HepG2 (cell line): ENCODE results near the gene MTOR. TPM values are rescaled to one million over a fixed set of nuclear protein-coding genes. Genes with fewer than 3 reads are reported as not detected.

Experiments used
- ARID3A ChIP-seq: IDR thresholded peaks from 2 replicates; pipeline ENCODE4 v1.6.1; 2012; ENCODE audit warnings: low read depth, low read length, improper control_type of control experiment
- CTCF ChIP-seq: sonication (generic); formaldehyde crosslinking; IDR thresholded peaks from 2 replicates; pipeline ENCODE4 v1.5.0; 2020; ENCODE audit warnings: mild to moderate bottlenecking, missing genetic modification reagents, moderate library complexity
- HNRNPK ChIP-seq: fragments of 200-400 bp; formaldehyde crosslinking; IDR thresholded peaks from 2 replicates; pipeline ENCODE4 v1.6.1; 2018; ENCODE audit warnings: low read length, low read depth, moderate library complexity, mild to moderate bottlenecking; ENCODE audit not compliant: poor library complexity, severe bottlenecking
- KDM1A ChIP-seq: IDR thresholded peaks from 2 replicates; pipeline ENCODE4 v1.6.1; 2016; ENCODE audit warnings: missing compliant biosample characterization
- PLRG1 ChIP-seq: fragments of 450-650 bp; conservative IDR thresholded peaks from 2 replicates; pipeline ENCODE4 v1.6.1; 2016
- RFX3 ChIP-seq: IDR thresholded peaks from 2 replicates; pipeline ENCODE4 v1.6.1; 2016; ENCODE audit warnings: missing biosample characterization, missing genetic modification reagents
- SALL1 ChIP-seq: sonication (generic); formaldehyde crosslinking; IDR thresholded peaks from 2 replicates; pipeline ENCODE4 v1.8.0; 2022; ENCODE audit warnings: mild to moderate bottlenecking, missing genetic modification reagents
- THAP11 ChIP-seq: IDR thresholded peaks from 2 replicates; pipeline ENCODE4 v1.6.1; 2016; ENCODE audit warnings: missing biosample characterization, missing genetic modification reagents
- UBTF ChIP-seq: sonication (generic); formaldehyde crosslinking; IDR thresholded peaks from 2 replicates; pipeline ENCODE4 v1.4.0; 2020; ENCODE audit warnings: mild to moderate bottlenecking, missing genetic modification reagents
- ZFYVE20 ChIP-seq: sonication (generic); formaldehyde crosslinking; IDR thresholded peaks from 2 replicates; pipeline ENCODE4 v1.8.0; 2023; ENCODE audit warnings: low read depth, mild to moderate bottlenecking, moderate library complexity, missing genetic modification reagents, borderline replicate concordance
- ZNF124 ChIP-seq: sonication (generic); formaldehyde crosslinking; IDR thresholded peaks from 2 replicates; pipeline ENCODE4 v1.4.0; 2020; ENCODE audit warnings: missing genetic modification reagents
- ZNF432 ChIP-seq: sonication (generic); formaldehyde crosslinking; IDR thresholded peaks from 2 replicates; pipeline ENCODE4 v1.5.0; 2020; ENCODE audit warnings: missing genetic modification reagents, mild to moderate bottlenecking, borderline replicate concordance
- ZNF605 ChIP-seq: sonication (generic); formaldehyde crosslinking; IDR thresholded peaks from 2 replicates; pipeline ENCODE4 v1.8.0; 2022; ENCODE audit warnings: mild to moderate bottlenecking, missing genetic modification reagents
- ZNF670 ChIP-seq: sonication (generic); formaldehyde crosslinking; IDR thresholded peaks from 2 replicates; pipeline ENCODE4 v1.8.0; 2022; ENCODE audit warnings: mild to moderate bottlenecking, missing genetic modification reagents, borderline replicate concordance
- ZNF7 ChIP-seq: IDR thresholded peaks from 2 replicates; pipeline ENCODE4 v1.6.1; 2016; ENCODE audit warnings: missing biosample characterization, missing genetic modification reagents
- ZNF749 ChIP-seq: sonication (generic); formaldehyde crosslinking; IDR thresholded peaks from 2 replicates; pipeline ENCODE4 v1.8.0; 2022; ENCODE audit warnings: mild to moderate bottlenecking, missing genetic modification reagents, moderate library complexity, borderline replicate concordance
- ZNF841 ChIP-seq: sonication (generic); formaldehyde crosslinking; IDR thresholded peaks from 2 replicates; pipeline ENCODE4 v1.8.1; 2023; ENCODE audit warnings: missing genetic modification reagents, borderline replicate concordance
- polyA plus RNA-seq, 8 experiments: library from polyadenylated mRNA; depleted of rRNA in 3 of 8; stranded (reverse) in 7 of 8; unstranded in 1 of 8; fragments of >200 nt; fragmentation: Illumina TruSeq in 4 of 8; extraction: Trizol in 4 of 8; gene quantifications; 2 replicates each; pipeline versions ENCODE4 v1.2.1 to v1.2.3, GENCODE V29; 2011 to 2016; ENCODE audit warnings: low read depth in 4 of 8, missing spikeins in 1 of 8, mixed read lengths in 1 of 8; ENCODE audit not compliant: insufficient read depth in 1 of 8
- total RNA-seq, 5 experiments: library from RNA; depleted of rRNA; stranded (reverse); fragments of >200 nt; fragmentation: Illumina TruSeq; extraction: Trizol; gene quantifications; 2 replicates each; pipeline ENCODE4 v1.2.3, GENCODE V29; 2016; ENCODE audit warnings: low read depth in 1 of 5
- TF ChIP-seq, protein P1 (sequence below): fragments of 450-650 bp; IDR thresholded peaks from 2 replicates; pipeline ENCODE4 v1.6.1; 2017
- TF ChIP-seq, protein P2 (sequence below): sonication (generic); formaldehyde crosslinking; IDR thresholded peaks from 2 replicates; pipeline ENCODE4 v1.4.0; 2020; ENCODE audit warnings: missing genetic modification reagents, borderline replicate concordance

MTOR gene
- total and polyA plus RNA-seq, 2 of the 13 experiments (the other 11 are each of a cell fraction or from before 2014, with no cell fraction given), result 24.6 to 34.6 TPM

DNA sequence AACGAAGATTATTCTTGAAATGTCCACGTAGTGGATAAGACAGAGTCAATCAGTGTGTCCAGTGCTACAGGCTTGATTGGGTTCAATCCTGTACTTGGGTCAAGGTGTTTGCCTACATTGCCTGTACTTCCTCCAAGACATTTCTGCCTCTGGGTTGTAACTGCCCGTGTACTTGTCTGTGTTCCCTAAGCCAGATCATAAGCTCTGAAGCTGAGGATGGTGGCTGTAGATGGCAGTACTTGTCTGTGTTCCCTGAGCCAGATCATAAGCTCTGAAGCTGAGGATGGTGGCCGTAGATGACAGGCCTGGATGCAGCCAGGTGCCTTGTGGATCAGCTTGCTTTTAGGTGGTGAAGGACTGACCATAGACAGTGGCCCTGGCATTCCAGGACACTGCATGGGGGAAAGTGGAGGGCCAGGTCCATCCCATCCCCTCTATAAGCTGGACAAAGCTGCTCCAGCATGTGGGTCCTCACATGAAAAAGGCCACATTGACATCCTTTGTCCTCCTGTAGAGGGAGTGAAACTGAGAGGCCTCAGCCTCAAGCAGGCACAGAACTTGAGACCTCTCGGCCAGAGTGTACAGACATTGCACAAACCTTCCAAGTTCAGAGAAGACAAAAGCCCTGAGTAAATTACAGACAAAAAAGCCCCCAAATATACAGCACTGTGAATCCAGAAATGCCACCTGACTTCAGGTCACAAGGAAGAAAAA, 200.5 kb downstream of the MTOR start (continued):
- TF ChIP-seq KDM1A (CRISPR knock-in tag) (no peak), ZNF605 (CRISPR knock-in tag) (0 out of 2 replicates have a peak, but pooled peaks have one; percentile 31), SALL1 (0 out of 2 replicates have a peak, but pooled peaks have one; percentile 9), CTCF (peak; percentile 37), HNRNPK (no peak), UBTF (CRISPR knock-in tag) (peak; percentile 41; the same call in 1 of the 2 replicates), ZNF432 (CRISPR knock-in tag) (no peak), ZNF841 (CRISPR knock-in tag) (no peak), THAP11 (CRISPR knock-in tag) (no peak), PLRG1 (no peak), ZNF7 (CRISPR knock-in tag) (no peak), RFX3 (CRISPR knock-in tag) (no peak), ZNF749 (CRISPR knock-in tag) (no peak), ZFYVE20 (CRISPR knock-in tag) (no peak), ZNF124 (CRISPR knock-in tag) (no peak), ZNF670 (CRISPR knock-in tag) (no peak), ARID3A (no peak)
- TF ChIP-seq, protein P1, sequence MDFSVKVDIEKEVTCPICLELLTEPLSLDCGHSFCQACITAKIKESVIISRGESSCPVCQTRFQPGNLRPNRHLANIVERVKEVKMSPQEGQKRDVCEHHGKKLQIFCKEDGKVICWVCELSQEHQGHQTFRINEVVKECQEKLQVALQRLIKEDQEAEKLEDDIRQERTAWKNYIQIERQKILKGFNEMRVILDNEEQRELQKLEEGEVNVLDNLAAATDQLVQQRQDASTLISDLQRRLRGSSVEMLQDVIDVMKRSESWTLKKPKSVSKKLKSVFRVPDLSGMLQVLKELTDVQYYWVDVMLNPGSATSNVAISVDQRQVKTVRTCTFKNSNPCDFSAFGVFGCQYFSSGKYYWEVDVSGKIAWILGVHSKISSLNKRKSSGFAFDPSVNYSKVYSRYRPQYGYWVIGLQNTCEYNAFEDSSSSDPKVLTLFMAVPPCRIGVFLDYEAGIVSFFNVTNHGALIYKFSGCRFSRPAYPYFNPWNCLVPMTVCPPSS, result no peak
- TF ChIP-seq, protein P2, sequence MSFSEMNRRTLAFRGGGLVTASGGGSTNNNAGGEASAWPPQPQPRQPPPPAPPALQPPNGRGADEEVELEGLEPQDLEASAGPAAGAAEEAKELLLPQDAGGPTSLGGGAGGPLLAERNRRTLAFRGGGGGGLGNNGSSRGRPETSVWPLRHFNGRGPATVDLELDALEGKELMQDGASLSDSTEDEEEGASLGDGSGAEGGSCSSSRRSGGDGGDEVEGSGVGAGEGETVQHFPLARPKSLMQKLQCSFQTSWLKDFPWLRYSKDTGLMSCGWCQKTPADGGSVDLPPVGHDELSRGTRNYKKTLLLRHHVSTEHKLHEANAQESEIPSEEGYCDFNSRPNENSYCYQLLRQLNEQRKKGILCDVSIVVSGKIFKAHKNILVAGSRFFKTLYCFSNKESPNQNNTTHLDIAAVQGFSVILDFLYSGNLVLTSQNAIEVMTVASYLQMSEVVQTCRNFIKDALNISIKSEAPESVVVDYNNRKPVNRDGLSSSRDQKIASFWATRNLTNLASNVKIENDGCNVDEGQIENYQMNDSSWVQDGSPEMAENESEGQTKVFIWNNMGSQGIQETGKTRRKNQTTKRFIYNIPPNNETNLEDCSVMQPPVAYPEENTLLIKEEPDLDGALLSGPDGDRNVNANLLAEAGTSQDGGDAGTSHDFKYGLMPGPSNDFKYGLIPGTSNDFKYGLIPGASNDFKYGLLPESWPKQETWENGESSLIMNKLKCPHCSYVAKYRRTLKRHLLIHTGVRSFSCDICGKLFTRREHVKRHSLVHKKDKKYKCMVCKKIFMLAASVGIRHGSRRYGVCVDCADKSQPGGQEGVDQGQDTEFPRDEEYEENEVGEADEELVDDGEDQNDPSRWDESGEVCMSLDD (CRISPR knock-in tag), result no peak
